ENCODE measurements around the gene IFIT1B.

- TF ChIP-seq CTCF (conservative IDR thresholded peaks at IDR 0.05; ENCODE audit: low read depth, low read length) = no peak
- no peak for TF ChIP-seq EZH2phosphoT487 (IDR thresholded peaks at IDR 0.05; ENCODE audit: borderline replicate concordance, low read length)
- no peak for TF ChIP-seq EZH2 (IDR thresholded peaks at IDR 0.05; ENCODE audit: low read length, unreplicated experiment)
Measured at GRCh38 chr10:89371987-89372386, 5.9 kb upstream of the IFIT1B start.
